NCI-H1694 (cell line): Measurements from ENCODE around the gene STK32A.

Experiments
- DNase-seq: peaks from one replicate; lab custom pipeline; 2025; lab: John Stamatoyannopoulos, UW

The STK32A gene

DNA sequence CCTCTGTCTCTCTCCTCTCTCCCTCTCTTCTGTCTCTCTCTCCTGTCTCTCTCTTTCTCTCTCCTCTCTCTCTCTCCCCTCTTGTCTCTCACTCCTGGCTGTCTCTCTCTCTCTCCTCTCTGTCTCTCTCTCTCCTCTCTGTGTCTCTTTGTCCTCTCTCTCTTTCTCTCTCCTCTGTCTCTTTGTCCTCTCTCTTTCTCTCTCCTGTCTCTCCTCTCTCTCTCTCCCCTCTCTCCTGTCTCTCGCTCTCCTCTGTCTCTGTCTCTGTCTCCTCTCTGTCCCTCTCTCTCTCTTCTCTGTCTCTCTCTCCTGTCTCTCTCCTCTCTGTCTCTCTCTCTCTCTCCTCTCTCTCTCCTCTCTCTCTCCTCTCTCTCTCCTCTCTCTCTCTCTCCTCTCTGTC is 25.0 kb downstream of the STK32A start:
- DNase-seq = no peak

DNA sequence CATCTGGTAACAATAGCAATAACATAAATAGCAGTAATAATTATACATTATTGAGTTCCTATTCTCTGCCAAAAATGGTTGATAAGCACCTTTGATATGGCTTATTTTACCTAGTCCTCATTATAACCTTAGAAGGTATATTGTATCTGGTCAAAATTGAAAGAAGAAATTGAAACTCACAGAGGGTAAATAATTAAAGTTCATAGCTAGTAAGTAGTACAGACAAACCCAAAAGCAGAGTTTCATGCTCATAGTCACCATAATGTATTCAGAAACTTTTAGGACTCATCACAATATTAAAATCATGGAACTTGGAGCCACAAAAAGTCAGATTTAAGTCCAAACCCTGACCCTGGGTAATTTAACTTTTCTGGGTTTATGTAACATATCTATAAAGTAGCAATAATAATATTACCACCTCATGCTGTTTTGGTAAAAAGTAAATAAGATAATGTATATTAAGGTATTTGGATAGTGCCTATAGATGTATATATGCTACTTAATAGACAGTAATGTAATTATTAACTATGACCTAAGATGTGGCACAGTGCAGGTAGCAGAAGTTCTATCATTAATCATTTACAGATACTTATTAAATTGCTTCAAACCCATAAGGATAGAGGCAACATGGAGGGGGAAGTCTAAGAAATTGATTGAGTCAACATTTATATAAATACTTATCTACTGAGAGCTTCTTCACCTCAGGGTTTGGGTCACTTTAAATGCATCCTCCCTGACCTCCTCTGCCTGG is 32.4 kb downstream of the STK32A start:
- DNase-seq = no peak

DNA sequence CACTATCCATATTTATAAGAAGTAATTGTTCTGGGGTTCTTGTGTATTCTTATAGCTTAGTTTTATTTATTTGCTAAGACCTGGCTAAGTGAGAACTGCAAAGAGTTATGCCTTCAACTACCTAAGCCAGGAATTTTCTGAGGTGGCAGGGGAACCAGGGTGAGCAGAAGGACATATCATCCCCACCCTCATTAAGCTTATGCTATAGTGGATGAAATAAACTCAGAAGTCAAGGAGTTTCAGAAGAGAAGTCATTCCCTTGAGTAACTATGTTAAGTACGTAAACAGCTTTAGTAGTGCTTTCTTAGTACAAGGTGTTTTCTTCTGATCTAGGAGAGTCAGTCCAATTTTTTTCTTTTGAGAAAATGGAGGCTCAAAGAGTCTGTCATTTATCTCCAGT is 41.7 kb downstream of the STK32A start:
- DNase-seq = no peak

DNA sequence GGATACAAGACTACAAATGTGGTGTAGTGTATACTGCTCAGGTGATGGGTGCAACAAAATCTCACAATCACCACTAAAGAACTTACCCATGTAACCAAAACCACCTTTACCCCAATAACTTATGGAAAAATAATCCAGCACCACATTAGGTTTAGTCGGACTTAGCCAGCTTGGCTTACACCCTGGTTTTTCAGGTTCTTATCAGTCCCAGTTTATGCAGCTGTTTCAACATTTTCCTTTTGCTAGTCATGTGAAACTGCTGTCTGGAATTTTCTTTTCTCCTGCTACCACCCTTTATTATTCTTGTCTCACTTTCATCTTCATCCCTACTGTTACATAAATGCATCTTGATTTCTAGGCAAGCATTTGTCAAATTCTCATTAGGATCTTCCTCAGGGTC is 51.5 kb downstream of the STK32A start:
- no peak for DNase-seq

DNA sequence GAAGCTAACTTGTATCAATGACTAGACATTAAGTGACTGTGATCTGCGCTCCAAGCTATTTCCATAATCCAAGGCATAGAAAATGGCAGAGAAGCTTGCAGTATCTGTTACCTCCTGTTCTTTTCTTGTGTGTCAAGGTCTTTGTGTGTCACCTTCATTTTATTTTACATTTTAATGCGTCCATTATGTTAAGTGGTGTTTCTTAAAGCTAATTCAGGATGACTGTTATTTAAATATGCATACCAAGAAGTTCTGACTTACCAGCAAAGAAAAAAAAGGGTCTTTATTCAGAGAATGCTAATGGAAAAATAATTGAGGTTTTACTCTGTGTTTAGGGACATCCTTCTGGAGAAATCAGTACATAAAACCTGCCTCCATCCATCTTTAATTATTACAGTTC is 52.3 kb downstream of the STK32A start:
- DNase-seq = no peak

DNA sequence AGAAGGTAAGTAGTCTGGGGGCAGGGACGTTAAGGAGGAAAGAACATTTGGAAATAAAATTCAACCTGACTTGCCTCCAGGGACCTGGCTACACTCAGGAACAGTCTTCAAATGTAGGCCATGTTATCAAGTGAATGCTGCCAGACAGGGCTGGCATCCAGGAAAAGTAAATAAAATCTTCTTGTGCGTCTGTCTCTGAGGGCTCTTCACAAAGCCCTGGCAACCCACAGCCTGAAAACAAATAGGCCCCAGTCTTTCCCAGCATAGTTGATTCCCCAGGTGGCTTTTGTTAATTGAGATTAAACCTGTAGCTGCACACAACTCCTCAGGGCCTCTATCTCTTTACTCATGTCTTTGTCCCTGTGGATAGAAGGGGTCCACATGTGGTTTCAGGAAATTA is 55.4 kb downstream of the STK32A start:
- no peak for DNase-seq

DNA sequence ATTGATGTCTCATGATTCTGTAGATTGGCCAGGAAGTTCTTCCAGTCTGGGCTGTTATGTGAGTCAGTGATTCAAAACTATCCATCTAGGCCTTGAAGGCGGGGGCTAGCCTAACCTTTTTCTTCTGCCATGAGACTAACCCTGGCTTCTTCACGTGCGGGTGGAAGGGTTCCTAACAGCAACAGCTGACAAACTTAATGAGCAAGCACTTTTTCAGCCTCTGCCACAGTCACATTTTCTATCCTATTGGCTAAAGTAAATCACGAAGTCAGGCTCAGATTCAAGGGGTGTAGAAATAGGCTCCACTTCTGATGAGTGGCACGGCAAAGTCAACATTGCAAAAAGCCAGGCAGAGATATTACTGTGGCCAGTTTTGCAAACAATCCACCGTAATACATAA is 68.4 kb downstream of the STK32A start:
- no peak for DNase-seq

DNA sequence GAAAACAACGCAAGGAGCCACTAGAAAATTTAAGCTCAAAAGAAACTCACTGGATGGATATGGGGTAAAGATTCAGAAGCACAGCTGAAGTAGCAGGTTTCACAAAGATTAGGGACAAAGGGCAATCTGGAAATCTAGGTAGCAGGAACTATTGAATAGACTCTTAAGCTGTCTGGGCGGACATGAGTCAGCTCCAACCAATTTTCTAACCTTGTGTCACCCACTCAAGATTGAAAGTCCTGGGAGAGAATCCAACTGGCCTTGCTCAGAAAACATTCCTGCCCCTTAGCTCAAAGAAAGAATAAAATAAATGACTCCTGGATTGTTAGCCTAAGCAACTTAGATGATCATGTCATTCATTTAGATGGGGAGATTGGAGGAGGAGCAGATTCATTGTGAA is 69.2 kb downstream of the STK32A start:
- no peak for DNase-seq

DNA sequence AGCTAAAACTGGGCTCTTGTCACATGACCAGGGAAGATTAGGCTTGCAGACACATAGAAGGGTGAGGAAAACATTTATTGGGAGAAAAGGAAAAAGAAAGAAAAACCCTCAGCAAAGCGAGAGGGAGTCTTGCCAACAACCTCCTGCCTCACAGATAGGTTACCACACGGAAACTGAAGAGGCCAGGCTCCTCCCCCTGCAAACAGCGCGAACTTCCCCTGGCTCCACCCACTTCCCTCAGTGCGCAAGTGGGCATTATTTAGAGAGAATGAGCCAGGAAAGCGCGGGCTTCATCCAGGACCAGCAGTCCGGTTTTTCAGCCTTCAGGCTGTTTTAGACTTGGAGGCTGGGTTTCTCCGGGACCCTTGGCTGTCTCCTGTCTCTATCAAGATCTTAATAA is 70.3 kb downstream of the STK32A start:
- DNase-seq = no peak

DNA sequence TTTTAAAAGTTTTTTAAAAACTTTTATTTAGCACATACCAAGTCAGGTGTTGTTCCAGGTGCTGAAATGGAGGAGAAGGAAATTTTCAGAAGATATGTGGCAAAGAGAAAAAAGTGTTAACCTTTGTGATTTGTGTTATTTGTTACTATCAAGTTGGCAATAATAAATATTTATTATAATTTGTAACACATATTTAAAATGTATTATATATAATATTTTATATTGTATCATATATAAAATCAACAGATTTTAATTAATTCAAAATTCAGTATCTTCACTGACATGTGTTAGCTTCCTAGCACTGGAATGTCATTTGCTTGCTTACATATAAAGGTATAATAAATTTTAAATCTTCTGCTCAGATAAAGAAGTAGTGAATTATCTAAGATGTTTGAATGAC is 71.5 kb downstream of the STK32A start:
- DNase-seq = no peak

DNA sequence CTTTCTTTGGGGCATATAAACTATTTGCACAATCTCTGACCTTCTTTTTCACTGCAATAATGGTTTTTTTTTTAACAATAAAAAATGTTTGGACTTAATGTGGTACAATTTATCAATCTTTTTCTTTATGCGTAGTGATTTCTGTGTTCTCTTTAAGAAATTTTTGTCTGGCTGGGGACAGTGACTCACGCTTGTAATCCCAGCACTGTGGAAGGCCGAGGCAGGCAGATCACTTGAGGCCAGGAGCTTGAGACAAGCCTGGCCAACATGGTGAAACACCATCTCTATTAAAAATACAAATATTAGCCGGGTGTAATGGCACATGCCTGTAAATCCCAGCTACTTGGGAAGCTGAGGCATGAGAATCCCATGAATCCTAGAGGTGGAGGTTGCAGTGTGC is 72.3 kb downstream of the STK32A start:
- no peak for DNase-seq

DNA sequence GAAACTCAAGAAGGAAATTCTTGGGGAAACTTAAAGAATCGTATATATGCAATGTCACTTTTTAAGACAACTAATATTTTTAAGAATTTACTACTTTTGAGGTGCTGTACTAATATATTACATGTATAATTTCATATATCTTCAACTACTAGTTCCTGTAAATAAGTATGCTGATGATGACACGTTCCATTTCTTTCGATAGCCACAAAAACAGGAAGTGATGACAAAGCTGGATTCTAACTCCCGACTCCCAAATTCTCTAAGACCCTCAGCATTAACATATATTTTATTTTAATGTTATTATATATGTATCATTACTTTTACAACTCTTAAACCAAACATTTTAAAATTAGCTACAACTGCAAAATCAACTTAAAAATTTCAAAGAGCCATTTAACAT is 74.8 kb downstream of the STK32A start:
- no peak for DNase-seq

DNA sequence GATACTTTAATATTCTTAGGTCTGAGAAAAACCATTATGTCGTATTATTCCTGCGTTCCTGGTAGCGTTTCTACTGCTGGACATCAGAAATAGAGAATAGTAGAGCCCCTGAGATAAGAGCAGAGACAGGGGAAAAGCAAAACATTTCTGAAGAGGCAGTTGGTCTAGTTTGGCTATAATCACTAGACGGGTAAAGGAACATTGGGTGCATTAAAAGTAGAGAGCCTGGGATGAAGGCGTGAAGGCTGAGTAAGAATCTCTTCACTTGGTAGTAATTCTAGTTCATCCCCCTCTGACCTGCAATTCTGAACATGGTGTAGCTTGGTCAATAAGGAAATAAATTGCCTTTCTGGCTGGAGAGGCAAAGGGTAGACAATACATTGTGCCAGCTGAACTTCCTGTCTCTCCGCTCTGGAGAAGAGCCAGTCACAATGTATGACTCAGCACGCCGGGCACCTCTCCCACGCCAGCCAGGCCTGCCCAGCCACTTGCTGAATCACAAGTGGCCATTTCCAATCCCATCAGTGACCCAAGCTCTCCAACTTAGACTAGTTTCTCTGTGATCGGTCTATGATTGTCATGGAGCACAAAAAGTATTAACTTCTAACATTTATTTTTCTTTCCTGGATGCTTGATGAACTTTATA is 75.4 kb downstream of the STK32A start:
- no peak for DNase-seq

DNA sequence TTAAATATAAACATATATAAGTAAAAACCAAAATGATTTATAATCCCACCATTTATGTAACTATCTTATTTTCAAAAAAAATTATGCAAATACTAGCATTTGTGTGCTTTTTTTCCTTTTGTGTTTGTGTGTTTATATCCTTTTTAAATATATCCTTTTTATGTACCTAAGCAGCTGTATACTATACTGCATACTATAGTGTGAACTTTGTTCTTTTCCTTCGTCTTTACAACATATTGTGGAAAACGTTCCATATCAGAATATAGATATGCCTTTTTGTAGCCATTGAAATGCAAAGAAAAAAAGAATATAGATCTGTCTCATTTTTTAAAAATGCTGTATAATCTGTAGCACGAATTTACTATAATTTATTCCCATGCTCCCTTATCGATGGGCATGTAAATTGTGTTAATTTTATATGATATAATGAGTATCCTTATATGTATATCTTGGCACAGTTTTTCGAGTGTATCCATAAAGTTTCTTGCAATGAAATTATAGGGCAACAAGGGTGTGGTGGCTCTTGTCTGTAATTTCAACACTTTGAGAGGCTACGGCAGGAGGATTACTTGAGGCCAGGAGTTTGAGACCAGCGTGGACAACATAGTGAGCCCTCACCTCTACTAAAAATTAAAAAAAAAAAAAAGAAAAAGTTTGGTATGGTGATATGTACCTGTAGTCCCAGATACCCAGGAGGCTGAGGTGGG is 83.3 kb downstream of the STK32A start:
- DNase-seq = no peak

DNA sequence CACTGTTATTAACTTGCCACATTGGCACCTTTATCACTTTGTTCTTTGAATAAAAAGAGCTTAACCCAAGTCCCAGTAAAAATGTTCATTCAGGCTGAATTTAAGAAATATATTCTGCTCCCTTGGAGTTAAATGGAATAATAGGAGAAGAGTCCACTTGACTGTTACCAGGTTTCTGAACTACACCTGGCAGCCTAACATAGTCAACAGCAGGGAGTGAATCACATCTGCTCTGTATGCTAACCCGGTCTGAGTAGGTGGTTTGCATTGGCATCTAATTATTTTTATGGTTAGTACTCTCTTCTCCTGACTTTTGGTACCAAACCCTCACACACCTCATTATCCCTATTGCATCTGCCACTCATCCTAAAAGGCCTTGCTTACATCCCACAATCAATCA is 86.7 kb downstream of the STK32A start:
- no peak for DNase-seq

DNA sequence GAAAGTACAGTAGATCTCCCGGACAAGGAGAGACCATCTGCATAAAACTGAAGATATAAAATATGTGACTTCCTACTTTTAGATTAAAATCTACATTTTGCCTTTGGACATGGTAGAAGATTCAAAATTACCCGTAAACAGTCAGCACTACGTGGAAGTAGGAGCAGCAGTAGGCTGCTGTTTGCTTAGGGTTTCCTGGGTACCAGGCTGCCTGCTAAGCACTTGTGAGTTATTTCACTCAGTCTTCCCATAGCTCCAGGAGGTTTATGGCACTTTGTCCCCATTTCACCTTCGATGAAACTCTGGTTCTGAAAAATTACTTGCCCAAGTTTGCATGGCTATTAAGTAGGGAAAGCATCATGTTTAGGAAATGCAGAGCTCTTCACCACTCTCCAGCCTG is 92.6 kb downstream of the STK32A start:
- no peak for DNase-seq

DNA sequence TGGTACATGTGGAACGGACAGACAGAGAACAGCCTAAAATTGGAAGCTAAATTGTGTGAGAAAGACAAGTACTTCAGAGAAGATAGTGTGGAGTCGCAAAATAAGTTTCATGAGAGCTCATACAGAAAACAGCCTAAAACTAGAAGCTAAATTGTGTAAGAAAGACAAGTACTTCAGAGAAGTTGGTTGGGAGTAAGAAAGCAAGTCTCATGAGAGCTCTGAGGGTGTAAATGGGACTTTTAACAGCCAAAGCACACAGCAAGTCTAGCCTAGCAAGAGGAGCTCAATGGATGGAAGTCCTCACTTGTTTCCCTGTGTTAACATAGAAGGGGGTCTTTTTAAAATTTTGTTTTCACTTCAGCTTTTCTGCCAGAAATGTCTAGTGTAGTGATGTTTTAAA is 93.1 kb downstream of the STK32A start:
- no peak for DNase-seq

DNA sequence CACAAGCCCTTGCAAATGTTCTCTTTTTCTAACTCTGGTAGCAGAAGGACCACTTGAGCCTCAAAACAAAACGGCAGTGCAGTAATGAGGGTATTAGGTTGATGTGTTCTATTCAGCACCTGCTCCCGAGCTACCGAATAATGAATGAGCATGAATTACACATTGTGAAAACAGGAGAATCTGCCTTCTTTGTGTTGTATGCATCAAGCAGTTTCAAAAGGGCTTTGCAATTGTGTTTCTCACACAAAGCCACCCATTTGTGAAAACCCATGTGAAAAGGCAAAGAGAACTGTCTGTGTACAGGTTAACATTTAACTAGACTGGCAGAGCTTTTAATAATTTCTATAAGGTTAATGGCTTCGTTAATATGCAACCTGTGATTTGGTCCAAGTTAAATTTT is 97.8 kb downstream of the STK32A start:
- no peak for DNase-seq

DNA sequence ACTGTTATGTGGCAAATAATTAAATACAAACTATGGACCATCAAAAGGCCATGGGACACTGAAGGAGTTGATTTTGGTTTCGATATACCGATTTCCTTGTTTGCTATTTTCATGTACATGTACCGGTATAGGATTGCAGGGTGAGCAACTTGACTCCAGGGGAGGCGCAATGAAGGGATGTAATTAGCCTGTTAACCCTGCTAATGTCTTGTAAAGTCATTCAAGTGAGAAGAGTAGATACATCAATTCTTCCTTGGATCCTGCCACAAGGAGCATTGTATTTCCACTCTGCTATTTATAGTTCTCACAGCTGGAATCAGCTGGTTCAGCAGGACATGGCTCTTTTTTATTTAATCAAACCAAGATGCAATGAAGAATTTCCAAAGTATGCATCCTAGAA is 102.0 kb downstream of the STK32A start:
- DNase-seq = no peak

DNA sequence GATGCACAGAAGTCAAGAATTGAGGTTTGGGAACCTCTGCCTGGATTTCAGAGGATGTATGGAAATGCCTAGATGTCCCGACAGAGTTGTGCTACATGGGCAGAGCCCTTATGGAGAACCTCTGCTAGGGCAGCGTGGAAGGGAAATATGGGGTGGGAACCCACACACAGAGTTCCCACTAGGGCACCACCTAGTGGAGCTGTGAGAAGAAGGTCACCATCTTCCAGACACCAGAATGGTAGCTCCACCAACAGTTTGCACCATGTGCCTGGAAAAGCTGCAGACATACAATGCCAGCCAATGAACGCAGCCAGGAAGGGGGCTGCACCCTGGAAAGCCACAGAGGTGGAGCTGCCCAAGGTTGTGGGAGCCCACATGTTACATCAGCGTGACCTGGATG is 104.5 kb downstream of the STK32A start:
- DNase-seq = no peak

DNA sequence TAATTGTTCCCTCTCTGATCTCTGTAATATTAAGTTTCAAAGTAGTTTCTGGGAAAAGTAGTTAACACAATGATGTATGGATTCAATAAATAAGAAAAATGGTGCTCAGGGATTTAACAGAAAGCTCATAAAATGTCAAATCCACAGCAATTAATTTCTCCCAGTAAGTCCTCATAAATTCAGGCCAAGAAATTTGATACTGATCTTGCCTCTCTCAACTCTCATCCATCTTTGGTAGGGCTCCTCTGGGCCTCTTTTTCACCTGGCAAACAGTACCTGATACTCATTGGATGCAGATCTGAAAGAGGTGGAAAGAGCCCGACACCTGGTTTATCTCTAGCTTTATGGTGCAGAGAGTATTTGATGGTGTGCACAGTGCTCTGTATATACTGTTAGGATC is 106.1 kb downstream of the STK32A start:
- DNase-seq = no peak

DNA sequence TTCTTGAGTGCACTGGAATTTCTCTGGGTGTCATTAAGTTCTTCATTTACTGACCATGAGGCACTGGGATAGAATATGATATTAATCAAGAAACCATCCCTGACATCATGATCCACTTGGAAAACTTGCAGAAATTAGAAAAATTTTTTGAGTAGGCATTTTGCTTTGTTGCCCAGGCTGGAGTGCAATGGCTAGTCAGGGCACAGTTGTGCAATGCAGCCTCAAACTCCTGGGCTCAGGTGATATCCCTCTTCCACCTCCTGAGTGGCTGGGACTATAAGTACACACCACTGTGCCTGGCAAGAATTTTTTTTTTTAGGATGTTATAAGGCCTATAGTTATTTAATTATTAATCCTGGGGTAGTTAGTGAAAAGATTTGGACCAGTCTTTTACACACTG is 106.5 kb downstream of the STK32A start:
- no peak for DNase-seq

DNA sequence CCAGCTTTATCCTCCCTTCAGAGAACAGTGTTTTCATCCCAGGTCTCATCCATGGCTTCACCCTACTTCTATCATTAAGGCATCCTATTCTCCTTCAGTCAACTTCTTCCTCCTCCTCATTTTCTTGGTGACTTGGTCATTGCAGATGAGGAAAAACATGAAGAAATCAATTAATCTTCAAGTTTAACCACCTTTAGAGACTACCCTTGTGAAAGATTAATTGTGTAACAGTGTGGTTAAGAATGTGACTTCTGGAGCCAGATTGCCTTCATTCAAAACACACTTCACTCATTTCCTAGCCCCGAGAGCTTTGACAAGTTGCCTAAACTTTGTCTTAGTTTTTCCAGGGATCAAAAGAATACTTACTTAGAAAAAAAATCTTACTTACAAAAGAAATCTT is 110.0 kb downstream of the STK32A start:
- DNase-seq = no peak
